ENCODE data around the gene CEP135. TPM values are rescaled to one million over a fixed set of nuclear protein-coding genes. Genes with fewer than 3 reads are reported as not detected.

The CEP135 gene
- total and polyA plus RNA-seq, 2 donors (not counting 1 experiment from before 2014, with no cell fraction given), result 6.4 to 41.0 TPM

GRCh38 chr4:55931043-55931442 is 17.7 kb upstream of the CEP135 start:
- H3K9me3 ChIP-seq (ENCODE audit: control extremely low read depth in 1 of 3, control insufficient read depth in 2 of 3, insufficient read depth in 1 of 3, low read length in 2 of 3), result no peaks in the 10 kb centered on the region
- H4K20me1 ChIP-seq (ENCODE audit: control insufficient read depth, insufficient read depth, low read length, poor library complexity, severe bottlenecking), result no peaks in the 10 kb centered on the region
- peaks cover 17% of the 10 kb centered on the region for H3K4me1 Mint-ChIP-seq
- no peak overlapping the region for H3K27ac ChIP-seq (ENCODE audit: low read length in 2 of 2)
- no peaks in the 10 kb centered on the region for H3K79me2 ChIP-seq (ENCODE audit: control insufficient read depth, insufficient read depth, low read length)
- H3K27me3 Mint-ChIP-seq, result no peaks in the 10 kb centered on the region
- no peaks in the 10 kb centered on the region for H3K27me3 ChIP-seq (replicated peaks in 1 of 4; ENCODE audit: control extremely low read depth in 1 of 4, control insufficient read depth in 3 of 4, insufficient read depth in 4 of 4, low read length in 3 of 4)
- no peak overlapping the region for H3K4me3 ChIP-seq (ENCODE audit: control extremely low read depth in 1 of 5, extremely low read depth in 1 of 5, insufficient read depth in 1 of 5, low read depth in 2 of 5, low read length in 4 of 5)
- TF ChIP-seq CTCF (IDR thresholded peaks at IDR 0.05) (no peak), EZH2 (IDR thresholded peaks at IDR 0.05; ENCODE audit: borderline replicate concordance, insufficient read depth, low read depth, low read length, poor library complexity, severe bottlenecking) (no peak)
- CTCF ChIA-PET, result interaction anchor here (1.3 kb wide), 1 partner anchor 17 kb away, joined by 5 read pairs; the partner anchor contains the start of gene CEP135
- intact Hi-C loops (cut with micrococcal nuclease), result no loop called here
- H3K9me3 Mint-ChIP-seq (ENCODE audit: insufficient read depth), result no peaks in the 10 kb centered on the region
- H3K9ac ChIP-seq (ENCODE audit: low read length), result no peak overlapping the region
- 71% methylated on average over 2 of the region's 2 CpGs for WGBS (ENCODE audit: insufficient coverage)
- no peak overlapping the region for H2AFZ ChIP-seq (ENCODE audit: insufficient read depth, low read depth, low read length, poor library complexity, severe bottlenecking)
- DNase-seq (no peak), ATAC-seq (ENCODE audit: low read depth) (no peak)
- no peak overlapping the region for H3K4me3 Mint-ChIP-seq
- no peak overlapping the region for H3K4me2 ChIP-seq (replicated peaks; ENCODE audit: low read depth, low read length, poor library complexity, severe bottlenecking)
- no peak overlapping the region for H3K27ac Mint-ChIP-seq
- POLR2A ChIA-PET, result no interaction called here
- no peaks in the 10 kb centered on the region for H3K36me3 ChIP-seq (replicated peaks in 1 of 2; ENCODE audit: control extremely low read depth in 1 of 2, control insufficient read depth in 1 of 2, extremely low read depth in 1 of 2, insufficient read depth in 2 of 2, low read length in 1 of 2)
- H3K4me1 ChIP-seq (ENCODE audit: control insufficient read depth in 2 of 2, insufficient read depth in 2 of 2, low read length in 2 of 2), result peaks cover 0 to 8% of the 10 kb centered on the region in 2 donors

- H3K27me3 ChIP-seq (replicated peaks in 1 of 4; ENCODE audit: control extremely low read depth in 1 of 4, control insufficient read depth in 3 of 4, insufficient read depth in 4 of 4, low read length in 3 of 4), result no peaks in the 10 kb centered on the region
- H2AFZ ChIP-seq (ENCODE audit: insufficient read depth, low read depth, low read length, poor library complexity, severe bottlenecking), result no peak overlapping the region
- intact Hi-C loops (cut with micrococcal nuclease), result no loop called here
- H3K79me2 ChIP-seq (ENCODE audit: control insufficient read depth, insufficient read depth, low read length), result no peaks in the 10 kb centered on the region
- H3K36me3 ChIP-seq (replicated peaks in 1 of 2; ENCODE audit: control extremely low read depth in 1 of 2, control insufficient read depth in 1 of 2, extremely low read depth in 1 of 2, insufficient read depth in 2 of 2, low read length in 1 of 2), result no peaks in the 10 kb centered on the region
- ATAC-seq (ENCODE audit: low read depth), result no peak
- Mint-ChIP-seq H3K4me1 (peaks cover 11% of the 10 kb centered on the region), H3K27ac (no peak overlapping the region), H3K9me3 (ENCODE audit: insufficient read depth) (peaks cover under 1% of the 10 kb centered on the region), H3K4me3 (no peak overlapping the region), H3K27me3 (no peaks in the 10 kb centered on the region)
- CTCF ChIA-PET, result interaction anchor here (1.8 kb wide), 1 partner anchor 17 kb away, joined by 5 read pairs; the partner anchor contains the start of gene CEP135
- H4K20me1 ChIP-seq (ENCODE audit: control insufficient read depth, insufficient read depth, low read length, poor library complexity, severe bottlenecking), result no peaks in the 10 kb centered on the region
- no peak for TF ChIP-seq EZH2 (IDR thresholded peaks at IDR 0.05; ENCODE audit: borderline replicate concordance, insufficient read depth, low read depth, low read length, poor library complexity, severe bottlenecking)
- TF ChIP-seq CTCF (IDR thresholded peaks at IDR 0.05), result no peak
- H3K4me1 ChIP-seq (ENCODE audit: control insufficient read depth in 2 of 2, insufficient read depth in 2 of 2, low read length in 2 of 2), result peaks cover 0 to 1% of the 10 kb centered on the region in 2 donors
- peaks cover 0 to under 1% (median 0%) of the 10 kb centered on the region in 3 donors for H3K9me3 ChIP-seq (ENCODE audit: control extremely low read depth in 1 of 3, control insufficient read depth in 2 of 3, insufficient read depth in 1 of 3, low read length in 2 of 3)
- no peak overlapping the region for H3K4me3 ChIP-seq (ENCODE audit: control extremely low read depth in 1 of 5, extremely low read depth in 1 of 5, insufficient read depth in 1 of 5, low read depth in 2 of 5, low read length in 4 of 5)
- no peak for DNase-seq
- no peak overlapping the region for H3K27ac ChIP-seq (ENCODE audit: low read length in 2 of 2)
- POLR2A ChIA-PET, result no interaction called here
- WGBS (ENCODE audit: insufficient coverage), result no CpG with 5 or more reads among the region's 3 CpGs
- H3K4me2 ChIP-seq (replicated peaks; ENCODE audit: low read depth, low read length, poor library complexity, severe bottlenecking), result no peak overlapping the region
- H3K9ac ChIP-seq (ENCODE audit: low read length), result no peak overlapping the region
Observed at GRCh38 chr4:55931833-55932232, 16.9 kb upstream of the CEP135 start.
